ENCODE measurements around the gene SLC29A1.

SLC29A1 gene

GRCh38 chr6:44219815-44220784 is 3.3 kb upstream of the SLC29A1 start:
- Histone ChIP-seq H3K9ac (ENCODE audit: insufficient read length, low read depth) (peak overlapping the region; percentile 61), H3K4me3 (ENCODE audit: insufficient read length, low read depth) (peak overlapping the region; percentile 26)
- no peak for TF ChIP-seq YY1 (IDR thresholded peaks at IDR 0.05; ENCODE audit: insufficient read depth, insufficient read length)
- no peak for TF ChIP-seq ZNF274 (IDR thresholded peaks at IDR 0.05; ENCODE audit: low read depth, low read length)
- no peak for TF ChIP-seq SUZ12 (IDR thresholded peaks at IDR 0.05; ENCODE audit: extremely low read depth, insufficient read depth, insufficient read length)

GRCh38 chr6:44220913-44221290 is 2.5 kb upstream of the SLC29A1 start:
- Histone ChIP-seq H3K9me3 (ENCODE audit: insufficient read depth, low read length) (no peaks in the 10 kb centered on the region), H3K27me3 (ENCODE audit: insufficient read depth, insufficient read length) (peaks cover 7% of the 10 kb centered on the region), H3K9ac (ENCODE audit: insufficient read length, low read depth) (no peak overlapping the region), H3K36me3 (ENCODE audit: insufficient read depth, insufficient read length, low read length) (peaks cover 2% of the 10 kb centered on the region), H3K4me1 (ENCODE audit: insufficient read depth, insufficient read length) (peaks cover 20% of the 10 kb centered on the region), H3K4me3 (ENCODE audit: insufficient read length, low read depth) (no peak overlapping the region)
- no peak for TF ChIP-seq SUZ12 (IDR thresholded peaks at IDR 0.05; ENCODE audit: extremely low read depth, insufficient read depth, insufficient read length)
- TF ChIP-seq ZNF274 (IDR thresholded peaks at IDR 0.05; ENCODE audit: low read depth, low read length), result no peak
- TF ChIP-seq YY1 (IDR thresholded peaks at IDR 0.05; ENCODE audit: insufficient read depth, insufficient read length), result no peak
- DNase-seq (ENCODE audit: low read depth, low spot score), result no peak

More at GRCh38 chr6:44219815-44220784, 3.3 kb upstream of the SLC29A1 start:
- Histone ChIP-seq H3K4me1 (ENCODE audit: insufficient read depth, insufficient read length) (peaks cover 16% of the 10 kb centered on the region), H3K27me3 (ENCODE audit: insufficient read depth, insufficient read length) (peaks cover 7% of the 10 kb centered on the region), H3K9me3 (ENCODE audit: insufficient read depth, low read length) (no peaks in the 10 kb centered on the region), H3K36me3 (ENCODE audit: insufficient read depth, insufficient read length, low read length) (no peaks in the 10 kb centered on the region)
- no peak for DNase-seq (ENCODE audit: low read depth, low spot score)

DNA sequence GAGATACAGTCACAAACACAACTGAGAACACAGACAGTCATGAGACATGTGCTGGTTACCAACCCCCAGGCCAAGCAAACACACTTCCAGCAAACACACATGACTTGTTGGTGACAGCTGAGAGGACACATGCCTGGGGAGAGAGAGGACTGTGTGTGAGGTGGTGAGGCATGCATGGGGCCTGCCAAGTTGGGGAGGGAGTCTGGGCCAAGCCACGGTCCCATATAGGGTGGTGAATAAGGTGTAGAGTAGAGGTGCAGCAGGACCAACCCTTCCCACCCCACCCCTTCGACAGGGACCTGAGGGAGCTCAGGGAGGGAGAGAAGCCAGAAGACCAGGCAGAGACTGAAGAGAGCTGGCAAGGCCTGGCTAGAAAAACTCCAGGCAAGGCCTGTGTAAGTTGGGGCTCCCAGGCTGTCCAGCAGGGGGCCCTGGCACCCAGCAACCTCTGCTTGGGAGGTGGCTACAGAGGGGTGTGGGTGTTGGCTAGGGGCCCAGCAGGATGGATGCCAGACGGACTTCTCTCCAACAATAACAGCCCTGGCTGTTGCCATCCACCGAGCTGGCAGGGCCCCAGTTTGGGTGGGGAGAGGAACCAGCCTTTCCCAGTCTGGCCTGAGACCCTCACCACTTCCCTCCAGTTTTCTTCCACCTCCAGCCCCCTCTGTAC is 2.0 kb upstream of the SLC29A1 start:
- peaks cover 7% of the 10 kb centered on the region for H3K27me3 ChIP-seq (ENCODE audit: insufficient read depth, insufficient read length)
- no peaks in the 10 kb centered on the region for H3K9me3 ChIP-seq (ENCODE audit: insufficient read depth, low read length)
- no peak overlapping the region for H3K4me3 ChIP-seq (ENCODE audit: insufficient read length, low read depth)
- no peak for DNase-seq (ENCODE audit: low read depth, low spot score)
- peak overlapping the region; percentile 50 for H3K9ac ChIP-seq (ENCODE audit: insufficient read length, low read depth)
- TF ChIP-seq SUZ12 (IDR thresholded peaks at IDR 0.05; ENCODE audit: extremely low read depth, insufficient read depth, insufficient read length), result no peak
- no peak for TF ChIP-seq ZNF274 (IDR thresholded peaks at IDR 0.05; ENCODE audit: low read depth, low read length)
- TF ChIP-seq YY1 (IDR thresholded peaks at IDR 0.05; ENCODE audit: insufficient read depth, insufficient read length), result no peak
- peaks cover 22% of the 10 kb centered on the region for H3K4me1 ChIP-seq (ENCODE audit: insufficient read depth, insufficient read length)
- H3K36me3 ChIP-seq (ENCODE audit: insufficient read depth, insufficient read length, low read length), result peaks cover 4% of the 10 kb centered on the region

DNA sequence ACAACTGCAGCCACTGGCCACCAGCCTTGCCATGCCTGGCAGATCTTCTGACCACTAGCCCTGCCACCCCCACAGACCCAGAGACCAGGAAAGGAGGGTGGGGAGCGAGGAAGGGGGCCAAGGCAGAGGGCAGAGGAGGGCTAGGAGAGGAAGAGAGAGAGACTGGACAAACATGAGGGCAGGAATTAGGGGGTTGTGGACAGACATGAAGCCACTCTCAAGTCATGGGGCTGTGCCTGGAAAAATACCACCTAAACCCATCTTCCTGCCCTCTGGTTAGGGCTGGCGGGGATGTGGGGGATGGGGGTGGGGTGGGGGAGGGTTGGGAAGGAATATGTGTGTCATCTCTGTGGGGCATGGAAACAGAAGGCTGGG is 1.4 kb upstream of the SLC29A1 start:
- TF ChIP-seq YY1 (IDR thresholded peaks at IDR 0.05; ENCODE audit: insufficient read depth, insufficient read length) (no peak), SUZ12 (IDR thresholded peaks at IDR 0.05; ENCODE audit: extremely low read depth, insufficient read depth, insufficient read length) (no peak), ZNF274 (IDR thresholded peaks at IDR 0.05; ENCODE audit: low read depth, low read length) (no peak)
- Histone ChIP-seq H3K27me3 (ENCODE audit: insufficient read depth, insufficient read length) (peaks cover 7% of the 10 kb centered on the region), H3K9ac (ENCODE audit: insufficient read length, low read depth) (peak overlapping the region; percentile 50), H3K4me1 (ENCODE audit: insufficient read depth, insufficient read length) (peaks cover 25% of the 10 kb centered on the region), H3K36me3 (ENCODE audit: insufficient read depth, insufficient read length, low read length) (peaks cover 4% of the 10 kb centered on the region), H3K4me3 (ENCODE audit: insufficient read length, low read depth) (no peak overlapping the region), H3K9me3 (ENCODE audit: insufficient read depth, low read length) (no peaks in the 10 kb centered on the region)
- DNase-seq (ENCODE audit: low read depth, low spot score), result no peak

DNA sequence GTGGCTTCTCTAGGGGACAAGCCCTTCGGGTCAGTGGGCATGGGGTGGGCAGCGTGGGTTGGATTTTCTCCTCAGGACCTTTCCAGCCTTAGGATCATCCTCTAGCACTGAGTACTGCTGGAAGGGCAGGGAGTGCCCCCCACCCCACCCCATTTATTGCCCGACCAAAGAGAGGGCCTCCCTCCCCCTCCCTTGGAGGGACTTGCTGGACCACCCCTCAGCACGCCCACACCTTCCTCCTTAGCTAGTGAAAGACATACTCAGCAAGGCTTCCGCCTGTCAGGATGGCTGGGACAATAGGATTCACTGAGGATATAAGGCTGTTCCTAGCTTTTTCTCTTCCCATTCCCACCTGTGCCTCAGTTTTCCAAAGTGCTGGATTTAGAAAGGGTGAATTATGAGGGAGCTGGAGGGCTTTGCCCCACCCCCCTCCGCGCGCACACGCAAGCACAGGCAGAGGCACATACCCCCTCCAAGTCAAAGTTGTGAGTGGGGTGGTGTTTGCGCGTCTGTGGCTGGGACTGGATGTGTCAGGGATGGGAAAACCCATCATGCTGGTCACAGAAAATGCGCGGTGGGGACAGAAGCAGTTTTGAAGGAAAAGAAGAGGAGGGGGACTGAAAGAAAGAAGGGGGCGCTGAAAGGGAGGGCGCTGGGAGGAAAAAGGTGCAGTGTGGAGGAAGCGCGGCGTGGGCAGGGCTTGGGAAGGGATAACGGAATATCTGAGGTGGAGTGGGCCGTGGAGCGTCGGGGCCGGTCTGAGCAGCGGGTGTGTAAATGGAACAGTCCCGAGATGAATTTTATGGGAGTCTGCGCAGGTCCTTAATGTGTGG is 693 bp upstream of the SLC29A1 start:
- Histone ChIP-seq H3K9ac (ENCODE audit: insufficient read length, low read depth) (peak overlapping the region; percentile 74), H3K27me3 (ENCODE audit: insufficient read depth, insufficient read length) (peaks cover 7% of the 10 kb centered on the region), H3K4me1 (ENCODE audit: insufficient read depth, insufficient read length) (peaks cover 26% of the 10 kb centered on the region), H3K4me3 (ENCODE audit: insufficient read length, low read depth) (peak overlapping the region; percentile 39), H3K9me3 (ENCODE audit: insufficient read depth, low read length) (no peaks in the 10 kb centered on the region), H3K36me3 (ENCODE audit: insufficient read depth, insufficient read length, low read length) (peaks cover 4% of the 10 kb centered on the region)
- no peak for DNase-seq (ENCODE audit: low read depth, low spot score)
- TF ChIP-seq YY1 (IDR thresholded peaks at IDR 0.05; ENCODE audit: insufficient read depth, insufficient read length) (no peak), ZNF274 (IDR thresholded peaks at IDR 0.05; ENCODE audit: low read depth, low read length) (no peak), SUZ12 (IDR thresholded peaks at IDR 0.05; ENCODE audit: extremely low read depth, insufficient read depth, insufficient read length) (no peak)

GRCh38 chr6:44224029-44224964 is 902 bp downstream of the SLC29A1 start:
- Histone ChIP-seq H3K4me1 (ENCODE audit: insufficient read depth, insufficient read length) (peaks cover 22% of the 10 kb centered on the region), H3K36me3 (ENCODE audit: insufficient read depth, insufficient read length, low read length) (peaks cover 9% of the 10 kb centered on the region), H3K27me3 (ENCODE audit: insufficient read depth, insufficient read length) (peaks cover 7% of the 10 kb centered on the region), H3K4me3 (ENCODE audit: insufficient read length, low read depth) (peak overlapping the region; percentile 58), H3K9ac (ENCODE audit: insufficient read length, low read depth) (peak overlapping the region; percentile 76), H3K9me3 (ENCODE audit: insufficient read depth, low read length) (no peaks in the 10 kb centered on the region)
- DNase-seq (ENCODE audit: low read depth, low spot score), result no peak
- no peak for TF ChIP-seq ZNF274 (IDR thresholded peaks at IDR 0.05; ENCODE audit: low read depth, low read length)
- no peak for TF ChIP-seq YY1 (IDR thresholded peaks at IDR 0.05; ENCODE audit: insufficient read depth, insufficient read length)
- TF ChIP-seq SUZ12 (IDR thresholded peaks at IDR 0.05; ENCODE audit: extremely low read depth, insufficient read depth, insufficient read length), result no peak

All from NT2/D1 (cell line).